Ishikawa (cell line): ENCODE data around the gene A3GALT2.

Experiments
- CEBPB ChIP-seq: IDR thresholded peaks from 2 replicates; pipeline ENCODE4 v1.6.1; 2012
- CREB1 ChIP-seq: IDR thresholded peaks from 2 replicates; pipeline ENCODE4 v1.6.1; 2012; ENCODE audit warnings: low read depth
- EGR1 ChIP-seq: IDR thresholded peaks from 2 replicates; pipeline ENCODE4 v1.6.1; 2012
- EP300 ChIP-seq: IDR thresholded peaks from 2 replicates; pipeline ENCODE4 v1.6.1; 2012; ENCODE audit warnings: borderline replicate concordance
- FOXM1 ChIP-seq: IDR thresholded peaks from 2 replicates; pipeline ENCODE4 v1.6.1; 2012; ENCODE audit warnings: low read depth, borderline replicate concordance
- NFIC ChIP-seq: IDR thresholded peaks from 2 replicates; pipeline ENCODE4 v1.6.1; 2012
- RAD21 ChIP-seq: IDR thresholded peaks from 2 replicates; pipeline ENCODE4 v1.6.1; 2012; ENCODE audit warnings: low read depth
- TAF1 ChIP-seq: IDR thresholded peaks from 2 replicates; pipeline ENCODE4 v1.6.1; 2012; ENCODE audit warnings: low read depth, mild to moderate bottlenecking
- TCF12 ChIP-seq: IDR thresholded peaks from 2 replicates; pipeline ENCODE4 v1.6.1; 2012; ENCODE audit warnings: low read depth
- TEAD4 ChIP-seq: IDR thresholded peaks from 2 replicates; pipeline ENCODE4 v1.6.1; 2012
- YY1 ChIP-seq: IDR thresholded peaks from 2 replicates; pipeline ENCODE4 v1.6.1; 2012; ENCODE audit warnings: low read depth
- ZBTB7A ChIP-seq: IDR thresholded peaks from 2 replicates; pipeline ENCODE4 v1.6.1; 2012; ENCODE audit warnings: low read depth
- TF ChIP-seq, protein P1 (sequence below): IDR thresholded peaks from 2 replicates; pipeline ENCODE4 v1.6.1; 2012
- TF ChIP-seq, protein P2 (sequence below): IDR thresholded peaks from 2 replicates; pipeline ENCODE4 v1.6.1; 2012
- TF ChIP-seq, protein P3 (sequence below): IDR thresholded peaks from 2 replicates; pipeline ENCODE4 v1.6.1; 2012; ENCODE audit warnings: low read depth, mild to moderate bottlenecking

Gene A3GALT2

DNA sequence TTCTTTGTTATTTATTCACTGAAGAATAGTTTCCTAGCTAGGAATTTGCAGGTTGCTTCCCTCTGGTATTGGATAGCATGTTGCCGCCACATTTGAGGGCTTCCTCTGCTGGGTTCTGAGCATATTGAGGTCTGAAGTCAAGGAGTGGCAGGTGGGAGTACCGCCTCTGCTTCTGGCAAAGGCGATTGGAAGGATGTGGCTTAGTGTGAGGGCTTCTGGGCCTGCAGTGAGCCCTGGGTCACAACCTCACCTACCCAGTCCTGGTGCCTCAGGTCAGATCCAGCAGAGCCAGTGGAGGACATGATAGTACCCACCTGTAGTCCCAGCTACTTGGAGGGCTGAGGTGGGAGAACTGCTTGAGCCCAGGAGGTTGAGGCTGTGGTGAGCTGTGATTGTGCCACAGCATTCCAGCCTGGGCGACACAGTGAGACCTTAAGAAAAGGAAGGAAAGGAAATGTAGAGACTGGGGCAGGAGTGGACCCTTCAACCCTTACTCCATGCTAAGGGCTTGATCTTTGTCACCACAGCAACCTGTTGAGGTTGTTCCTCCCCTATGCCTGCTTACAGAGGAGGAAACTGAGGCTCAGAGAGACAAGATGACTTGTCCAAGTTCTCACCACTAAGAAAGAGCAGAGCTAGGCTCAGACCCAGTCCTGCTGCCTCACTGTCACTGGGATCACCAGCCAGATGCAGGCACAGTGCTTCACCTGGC, 22.8 kb downstream of the A3GALT2 start:
- TF ChIP-seq YY1 (no peak), EP300 (no peak), TEAD4 (no peak), FOXM1 (no peak), EGR1 (no peak), TAF1 (no peak), CEBPB (no peak), NFIC (no peak), CREB1 (no peak), ZBTB7A (no peak), TCF12 (no peak), RAD21 (no peak)
- TF ChIP-seq, protein P1, sequence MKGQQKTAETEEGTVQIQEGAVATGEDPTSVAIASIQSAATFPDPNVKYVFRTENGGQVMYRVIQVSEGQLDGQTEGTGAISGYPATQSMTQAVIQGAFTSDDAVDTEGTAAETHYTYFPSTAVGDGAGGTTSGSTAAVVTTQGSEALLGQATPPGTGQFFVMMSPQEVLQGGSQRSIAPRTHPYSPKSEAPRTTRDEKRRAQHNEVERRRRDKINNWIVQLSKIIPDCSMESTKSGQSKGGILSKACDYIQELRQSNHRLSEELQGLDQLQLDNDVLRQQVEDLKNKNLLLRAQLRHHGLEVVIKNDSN: no peak
- TF ChIP-seq, protein P2, sequence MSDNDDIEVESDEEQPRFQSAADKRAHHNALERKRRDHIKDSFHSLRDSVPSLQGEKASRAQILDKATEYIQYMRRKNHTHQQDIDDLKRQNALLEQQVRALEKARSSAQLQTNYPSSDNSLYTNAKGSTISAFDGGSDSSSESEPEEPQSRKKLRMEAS: no peak
- TF ChIP-seq, protein P3, sequence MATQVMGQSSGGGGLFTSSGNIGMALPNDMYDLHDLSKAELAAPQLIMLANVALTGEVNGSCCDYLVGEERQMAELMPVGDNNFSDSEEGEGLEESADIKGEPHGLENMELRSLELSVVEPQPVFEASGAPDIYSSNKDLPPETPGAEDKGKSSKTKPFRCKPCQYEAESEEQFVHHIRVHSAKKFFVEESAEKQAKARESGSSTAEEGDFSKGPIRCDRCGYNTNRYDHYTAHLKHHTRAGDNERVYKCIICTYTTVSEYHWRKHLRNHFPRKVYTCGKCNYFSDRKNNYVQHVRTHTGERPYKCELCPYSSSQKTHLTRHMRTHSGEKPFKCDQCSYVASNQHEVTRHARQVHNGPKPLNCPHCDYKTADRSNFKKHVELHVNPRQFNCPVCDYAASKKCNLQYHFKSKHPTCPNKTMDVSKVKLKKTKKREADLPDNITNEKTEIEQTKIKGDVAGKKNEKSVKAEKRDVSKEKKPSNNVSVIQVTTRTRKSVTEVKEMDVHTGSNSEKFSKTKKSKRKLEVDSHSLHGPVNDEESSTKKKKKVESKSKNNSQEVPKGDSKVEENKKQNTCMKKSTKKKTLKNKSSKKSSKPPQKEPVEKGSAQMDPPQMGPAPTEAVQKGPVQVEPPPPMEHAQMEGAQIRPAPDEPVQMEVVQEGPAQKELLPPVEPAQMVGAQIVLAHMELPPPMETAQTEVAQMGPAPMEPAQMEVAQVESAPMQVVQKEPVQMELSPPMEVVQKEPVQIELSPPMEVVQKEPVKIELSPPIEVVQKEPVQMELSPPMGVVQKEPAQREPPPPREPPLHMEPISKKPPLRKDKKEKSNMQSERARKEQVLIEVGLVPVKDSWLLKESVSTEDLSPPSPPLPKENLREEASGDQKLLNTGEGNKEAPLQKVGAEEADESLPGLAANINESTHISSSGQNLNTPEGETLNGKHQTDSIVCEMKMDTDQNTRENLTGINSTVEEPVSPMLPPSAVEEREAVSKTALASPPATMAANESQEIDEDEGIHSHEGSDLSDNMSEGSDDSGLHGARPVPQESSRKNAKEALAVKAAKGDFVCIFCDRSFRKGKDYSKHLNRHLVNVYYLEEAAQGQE: no peak

- TF ChIP-seq NFIC (no peak), TCF12 (no peak), RAD21 (no peak), ZBTB7A (no peak)
Measured at GRCh38 chr1:33296824-33297223, 24.1 kb downstream of the A3GALT2 start.

GRCh38 chr1:33296082-33296458, 24.8 kb downstream of the A3GALT2 start:
- TF ChIP-seq YY1: no peak
- TF ChIP-seq CREB1: no peak
- TF ChIP-seq, protein P3: no peak
- TF ChIP-seq NFIC: no peak
- TF ChIP-seq, protein P2: no peak
- no peak for TF ChIP-seq CEBPB
- no peak for TF ChIP-seq EGR1
- TF ChIP-seq, protein P1: no peak
- TF ChIP-seq RAD21: no peak
- no peak for TF ChIP-seq EP300
- TF ChIP-seq ZBTB7A: no peak
- TF ChIP-seq TCF12: no peak
- TF ChIP-seq TAF1: no peak

- TF ChIP-seq RAD21: peak; percentile 74
- TF ChIP-seq, protein P1: no peak
- TF ChIP-seq TAF1: no peak
Measured at GRCh38 chr1:33295450-33296081, 25.3 kb downstream of the A3GALT2 start.

- TF ChIP-seq TCF12: no peak
- TF ChIP-seq ZBTB7A: no peak
- TF ChIP-seq NFIC: no peak
- no peak for TF ChIP-seq TEAD4
- TF ChIP-seq, protein P2: no peak
- no peak for TF ChIP-seq YY1
- TF ChIP-seq FOXM1: no peak
Measured at GRCh38 chr1:33295023-33295422, 25.9 kb downstream of the A3GALT2 start.
